OCI-LY7 (cell line): ENCODE results near the gene LPP. TPM values are rescaled to one million over a fixed set of nuclear protein-coding genes. Genes with fewer than 3 reads are reported as not detected.

Source experiments
- BruUV-seq: library from RNA; stranded (reverse); fragments of 400-500 nt; replicated peaks from 2 replicates; lab custom pipeline; 2021; lab: Mats Ljungman, UMichigan
- CTCF ChIA-PET: fragments of 300-600 bp; sonication (Branson Sonifier 250); formaldehyde crosslinking; loops from one replicate; lab custom pipeline; 2022; ENCODE audit warnings: antibody characterized with exemption; ENCODE audit not compliant: unreplicated experiment; lab: Charles Lee
- POLR2A ChIA-PET: fragments of 300-600 bp; sonication (Branson Sonifier 250); formaldehyde crosslinking; loops from one replicate; lab custom pipeline; 2022; ENCODE audit warnings: antibody characterized with exemption; lab: Charles Lee
- DNase-seq: peaks from one replicate; pipeline ENCODE4 v3.0.0-alpha.2; 2015; ENCODE audit warnings: low spot score
- H2AFZ ChIP-seq: fragments of 200-600 bp; sonication (generic), shearing (Covaris generic); 2 replicates; pipeline ENCODE4 v1.6.1; 2014; ENCODE audit warnings: mild to moderate bottlenecking, antibody characterized with exemption, low read length, moderate library complexity
- H3K27ac ChIP-seq: fragments of 200-600 bp; sonication (generic); 2 replicates; pipeline ENCODE4 v1.5.1; 2014; ENCODE audit warnings: mixed run types, low read depth, mild to moderate bottlenecking, moderate library complexity, low read length, inconsistent platforms; ENCODE audit not compliant: poor library complexity, severe bottlenecking
- H3K36me3 ChIP-seq: fragments of 200-600 bp; sonication (generic); 2 replicates; pipeline ENCODE4 v1.6.1; 2014; ENCODE audit warnings: mild to moderate bottlenecking, antibody characterized with exemption, low read length, moderate library complexity, mixed read lengths; ENCODE audit not compliant: insufficient read depth
- H3K4me1 ChIP-seq: fragments of 200-600 bp; sonication (generic); 2 replicates; pipeline ENCODE4 v1.5.1; 2014; ENCODE audit warnings: mild to moderate bottlenecking, low read length; ENCODE audit not compliant: insufficient read depth, poor library complexity, severe bottlenecking
- H3K4me2 ChIP-seq: fragments of 200-600 bp; sonication (generic); 2 replicates; pipeline ENCODE4 v1.6.1; 2014; ENCODE audit warnings: mild to moderate bottlenecking, low read length
- H3K4me3 ChIP-seq: fragments of 200-600 bp; sonication (generic); 2 replicates; pipeline ENCODE4 v1.5.1; 2014; ENCODE audit warnings: mild to moderate bottlenecking, low read depth, low read length; ENCODE audit not compliant: poor library complexity, severe bottlenecking
- H3K79me2 ChIP-seq: fragments of 200-600 bp; sonication (generic); 2 replicates; pipeline ENCODE4 v1.6.1; 2016; ENCODE audit warnings: low read depth, mild to moderate bottlenecking, low read length, moderate library complexity, mixed read lengths; ENCODE audit not compliant: insufficient read depth
- H3K9me2 ChIP-seq: fragments of 200-600 bp; sonication (generic); 2 replicates; pipeline ENCODE4 v1.6.1; 2016; ENCODE audit warnings: mild to moderate bottlenecking, low read length, mixed read lengths; ENCODE audit not compliant: insufficient read depth
- H3K9me3 ChIP-seq: fragments of 200-600 bp; sonication (generic); 2 replicates; pipeline ENCODE4 v1.6.1; 2014; ENCODE audit warnings: mild to moderate bottlenecking, mixed run types, low read length, mixed read lengths
- H4K20me1 ChIP-seq: fragments of 200-600 bp; sonication (generic); 2 replicates; pipeline ENCODE4 v1.6.1; 2014; ENCODE audit warnings: mild to moderate bottlenecking, antibody characterized with exemption, low read length, moderate library complexity, mixed read lengths; ENCODE audit not compliant: insufficient read depth
- CTCF ChIP-seq: fragments of 200-600 bp; sonication (generic); conservative IDR thresholded peaks from 2 replicates; pipeline ENCODE4 v1.5.1; 2014; ENCODE audit warnings: mild to moderate bottlenecking, antibody characterized with exemption, low read length, moderate library complexity, mixed read lengths
- EZH2phosphoT487 ChIP-seq: fragments of 200-600 bp; sonication (generic); IDR thresholded peaks from 2 replicates; pipeline ENCODE4 v1.6.1; 2018; ENCODE audit warnings: low read depth, borderline replicate concordance, mild to moderate bottlenecking, mixed run types, antibody characterized with exemption, low read length, moderate library complexity, mixed read lengths
- intact Hi-C: fragments of 100-400 bp; cut with micrococcal nuclease; formaldehyde crosslinking; loops from one replicate; pipeline ENCODE4 v1.10.0; 2022; ENCODE audit not compliant: unreplicated experiment
- total RNA-seq, 2 experiments: library from RNA; depleted of rRNA in 1 of 2; stranded (reverse); fragments of >200 nt in 1 of 2; shearing (Covaris generic) in 1 of 2; gene quantifications; 2 replicates each; pipeline ENCODE4 v1.2.3, GENCODE V29; 2014 to 2022

Gene LPP
- total RNA-seq, 2 experiments from 2014 or later = 10.9 to 119 TPM

GRCh38 chr3:188431553-188431952, 277.6 kb downstream of the LPP start:
- H3K27ac ChIP-seq = no peak overlapping the region
- TF ChIP-seq CTCF (no peak), EZH2phosphoT487 (no peak)
- CTCF ChIA-PET = interaction anchor here (1.5 kb wide), 1 partner anchor 68 kb away, joined by 3 read pairs; no protein-coding TSS in a partner anchor
- no peaks in the 10 kb centered on the region for H4K20me1 ChIP-seq
- intact Hi-C loops = no loop called here
- H3K4me2 ChIP-seq = no peak overlapping the region
- H3K9me3 ChIP-seq = no peaks in the 10 kb centered on the region
- H3K36me3 ChIP-seq = peaks cover 3% of the 10 kb centered on the region; the same call in 1 of the 2 replicates
- no peaks in the 10 kb centered on the region for H3K79me2 ChIP-seq
- no TSS peak for BruUV-seq
- no peak for DNase-seq
- POLR2A ChIA-PET = interaction anchor here (0.6 to 2.3 kb wide), 8 partner anchors 8 to 41 kb away, joined by 3 to 16 read pairs (median 4); no protein-coding TSS in a partner anchor
- H3K9me2 ChIP-seq = no peaks in the 10 kb centered on the region
- H3K4me1 ChIP-seq = peaks cover 18% of the 10 kb centered on the region
- no peak overlapping the region for H2AFZ ChIP-seq
- no peak overlapping the region for H3K4me3 ChIP-seq

DNA sequence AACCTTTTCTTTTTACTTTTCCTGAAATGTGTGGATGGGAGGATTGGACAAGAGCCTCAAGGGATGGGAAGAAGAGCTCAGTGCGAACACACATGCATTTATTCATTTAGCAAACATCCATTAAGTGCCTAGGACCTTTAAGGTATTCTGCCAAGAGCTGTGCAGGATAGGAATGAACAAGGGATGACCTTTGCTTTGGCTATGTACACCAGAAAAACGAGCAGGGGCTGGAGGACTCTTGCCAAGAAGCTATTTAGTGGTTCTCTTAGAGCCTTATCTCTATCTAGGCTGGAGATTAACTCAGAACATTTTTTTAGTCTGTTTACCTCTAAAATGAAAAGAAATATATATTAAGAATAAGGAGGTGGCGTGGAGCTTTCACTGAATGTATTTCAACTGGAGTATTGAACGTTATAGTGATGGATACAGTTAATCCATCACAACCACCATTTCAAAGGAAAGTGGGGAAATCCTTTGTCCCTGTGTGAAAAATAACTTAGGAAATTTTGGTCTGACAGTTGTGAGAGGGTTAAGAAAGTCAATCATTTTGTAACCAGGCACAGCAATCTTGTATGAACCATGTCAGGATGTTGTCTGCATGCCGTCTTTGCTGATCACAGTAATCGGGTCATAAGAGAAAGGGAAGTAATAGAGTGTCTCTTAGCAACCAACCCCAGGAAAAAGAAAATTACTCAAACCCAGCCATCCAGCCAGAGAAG, 279.0 kb downstream of the LPP start:
- CTCF ChIA-PET = interaction anchor here (1.3 to 1.8 kb wide), 3 partner anchors 11 to 69 kb away, joined by 3 to 8 read pairs (median 3); no protein-coding TSS in a partner anchor
- no peak for TF ChIP-seq EZH2phosphoT487
- no peak for TF ChIP-seq CTCF
- H3K79me2 ChIP-seq = no peaks in the 10 kb centered on the region
- POLR2A ChIA-PET = interaction anchor here (0.6 to 2.3 kb wide), 14 partner anchors 10 to 1426 kb away, joined by 3 to 16 read pairs (median 4); no protein-coding TSS in a partner anchor
- no TSS peak for BruUV-seq
- H4K20me1 ChIP-seq = no peaks in the 10 kb centered on the region
- H3K4me2 ChIP-seq = peak overlapping the region; percentile 32
- H3K4me3 ChIP-seq = no peak overlapping the region
- peaks cover 3% of the 10 kb centered on the region; the same call in 1 of the 2 replicates for H3K36me3 ChIP-seq
- no peak overlapping the region for H3K27ac ChIP-seq
- no peak for DNase-seq
- H3K9me2 ChIP-seq = no peaks in the 10 kb centered on the region
- intact Hi-C loops = no loop called here
- H2AFZ ChIP-seq = no peak overlapping the region
- H3K9me3 ChIP-seq = no peaks in the 10 kb centered on the region
- peaks cover 18% of the 10 kb centered on the region for H3K4me1 ChIP-seq
